ENCODE data around the gene GABRB2. TPM values are rescaled to one million over a fixed set of nuclear protein-coding genes. Genes with fewer than 3 reads are reported as not detected.
"Not testable (repeated sequence)": the region's sequence is repeated elsewhere in the genome, so short reads cannot be mapped to it uniquely, and the experiment has no call there.

Gene GABRB2
- total RNA-seq, 1 donor from 2014 or later: 0.21 TPM

DNA sequence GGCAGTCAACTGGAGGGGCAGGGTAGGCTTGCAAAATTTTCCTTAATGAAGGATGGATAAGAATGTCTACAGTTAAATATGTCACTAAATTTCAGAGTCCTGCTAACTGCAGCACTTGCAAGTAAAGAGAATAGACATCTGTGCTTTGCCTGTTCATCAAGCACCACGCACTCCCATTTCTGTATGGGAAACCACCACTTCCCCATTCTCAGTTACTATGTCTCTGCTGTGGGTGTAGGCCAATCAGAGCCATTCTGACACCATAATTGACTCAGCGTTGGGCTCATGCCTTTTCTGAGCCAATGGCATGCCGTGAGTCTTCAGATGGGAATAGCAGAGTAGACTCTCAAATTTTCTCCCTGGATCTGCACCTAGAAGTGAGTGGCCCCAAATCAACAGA lies 247.5 kb downstream of the GABRB2 start:
- H3K36me3 Mint-ChIP-seq (ENCODE audit: low read depth): no peaks in the 10 kb centered on the region

DNA sequence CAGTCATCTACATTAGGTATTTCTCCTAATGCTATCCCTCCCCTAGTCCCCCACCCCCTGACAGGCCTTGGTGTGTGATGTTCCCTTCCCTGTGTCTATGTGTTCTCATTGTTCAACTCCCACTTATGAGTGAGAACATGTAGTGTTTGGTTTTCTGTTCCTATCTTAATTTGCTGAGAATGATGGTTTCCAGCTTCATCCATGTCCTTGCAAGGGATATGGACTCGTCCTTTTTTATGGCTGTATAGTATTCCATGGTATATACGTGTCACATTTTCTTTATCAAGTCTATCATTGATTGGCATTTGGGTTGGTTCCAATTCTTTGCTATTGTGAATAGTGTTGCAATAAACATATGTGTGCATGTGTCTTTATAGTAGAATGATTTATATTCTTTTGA lies 249.1 kb downstream of the GABRB2 start:
- not testable (repeated sequence) for H3K27ac Mint-ChIP-seq (ENCODE audit: unreplicated experiment); H3K4me1 Mint-ChIP-seq; H3K4me3 Mint-ChIP-seq; H3K36me3 Mint-ChIP-seq (ENCODE audit: low read depth); DNase-seq (ENCODE audit: low read depth, low spot score); H3K27me3 Mint-ChIP-seq (ENCODE audit: low read depth); H3K9me3 Mint-ChIP-seq

More for the DNA sequence above, 247.5 kb downstream of the GABRB2 start:
- no peak overlapping the region for H3K27ac Mint-ChIP-seq (ENCODE audit: unreplicated experiment)
- TF ChIP-seq, protein P1, sequence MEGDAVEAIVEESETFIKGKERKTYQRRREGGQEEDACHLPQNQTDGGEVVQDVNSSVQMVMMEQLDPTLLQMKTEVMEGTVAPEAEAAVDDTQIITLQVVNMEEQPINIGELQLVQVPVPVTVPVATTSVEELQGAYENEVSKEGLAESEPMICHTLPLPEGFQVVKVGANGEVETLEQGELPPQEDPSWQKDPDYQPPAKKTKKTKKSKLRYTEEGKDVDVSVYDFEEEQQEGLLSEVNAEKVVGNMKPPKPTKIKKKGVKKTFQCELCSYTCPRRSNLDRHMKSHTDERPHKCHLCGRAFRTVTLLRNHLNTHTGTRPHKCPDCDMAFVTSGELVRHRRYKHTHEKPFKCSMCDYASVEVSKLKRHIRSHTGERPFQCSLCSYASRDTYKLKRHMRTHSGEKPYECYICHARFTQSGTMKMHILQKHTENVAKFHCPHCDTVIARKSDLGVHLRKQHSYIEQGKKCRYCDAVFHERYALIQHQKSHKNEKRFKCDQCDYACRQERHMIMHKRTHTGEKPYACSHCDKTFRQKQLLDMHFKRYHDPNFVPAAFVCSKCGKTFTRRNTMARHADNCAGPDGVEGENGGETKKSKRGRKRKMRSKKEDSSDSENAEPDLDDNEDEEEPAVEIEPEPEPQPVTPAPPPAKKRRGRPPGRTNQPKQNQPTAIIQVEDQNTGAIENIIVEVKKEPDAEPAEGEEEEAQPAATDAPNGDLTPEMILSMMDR (conservative IDR thresholded peaks at IDR 0.05): no peak
- peaks cover 2% of the 10 kb centered on the region for H3K9me3 Mint-ChIP-seq
- H3K4me3 Mint-ChIP-seq: no peak overlapping the region
- H3K27me3 Mint-ChIP-seq (ENCODE audit: low read depth): no peaks in the 10 kb centered on the region
- no peaks in the 10 kb centered on the region for H3K4me1 Mint-ChIP-seq
- DNase-seq (ENCODE audit: low read depth, low spot score): no peak

DNA sequence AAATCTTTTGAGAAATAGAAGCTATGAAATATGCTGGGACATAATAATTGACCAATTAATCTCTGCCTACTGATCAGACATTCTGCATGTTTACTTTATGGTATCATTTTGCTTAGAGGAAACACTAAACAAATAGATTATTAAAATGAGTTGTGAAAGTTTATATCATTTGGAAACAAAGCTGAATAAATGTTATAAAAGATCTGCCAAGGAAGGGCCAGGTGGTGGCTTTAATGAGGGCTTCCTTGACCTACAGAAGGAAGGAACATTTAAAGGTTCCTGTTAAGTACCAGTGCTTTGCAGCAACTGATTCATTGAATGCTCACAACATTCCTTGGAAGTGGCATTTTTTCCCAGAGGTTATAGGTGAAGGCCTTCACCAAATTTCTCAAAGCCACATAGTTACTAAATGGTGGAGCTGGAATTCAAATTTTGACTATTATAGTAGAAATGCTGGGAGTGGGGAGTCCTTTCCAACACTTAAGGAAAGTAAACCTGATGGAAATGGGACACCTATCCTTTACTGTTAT lies 250.7 kb downstream of the GABRB2 start:
- peaks cover 2% of the 10 kb centered on the region for H3K9me3 Mint-ChIP-seq
- H3K36me3 Mint-ChIP-seq (ENCODE audit: low read depth): no peaks in the 10 kb centered on the region
- TF ChIP-seq, protein P1 (conservative IDR thresholded peaks at IDR 0.05): no peak
- DNase-seq (ENCODE audit: low read depth, low spot score): no peak
- no peaks in the 10 kb centered on the region for H3K27me3 Mint-ChIP-seq (ENCODE audit: low read depth)
- no peak overlapping the region for H3K27ac Mint-ChIP-seq (ENCODE audit: unreplicated experiment)
- no peak overlapping the region for H3K4me3 Mint-ChIP-seq
- H3K4me1 Mint-ChIP-seq: no peaks in the 10 kb centered on the region

DNA sequence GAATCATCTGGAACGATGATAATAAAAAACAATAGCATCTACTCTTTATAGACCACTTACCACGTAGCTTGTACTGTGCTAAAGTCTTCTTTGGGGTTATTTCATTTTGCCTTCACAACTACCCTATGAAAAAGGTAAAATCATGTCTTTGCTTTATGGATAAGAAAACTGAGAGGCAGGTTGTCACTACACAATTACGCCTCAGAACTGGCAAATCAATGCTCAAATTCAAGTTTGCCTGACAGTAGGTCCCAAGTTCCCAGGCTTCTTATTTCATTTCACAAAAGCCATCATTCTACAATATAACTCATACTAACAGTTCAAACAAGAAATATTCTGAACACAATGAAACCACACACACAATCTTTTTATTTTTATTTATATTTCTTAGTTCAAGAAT lies 258.5 kb downstream of the GABRB2 start:
- DNase-seq (ENCODE audit: low read depth, low spot score): no peak
- H3K27ac Mint-ChIP-seq (ENCODE audit: unreplicated experiment): no peak overlapping the region
- H3K9me3 Mint-ChIP-seq: no peaks in the 10 kb centered on the region
- H3K27me3 Mint-ChIP-seq (ENCODE audit: low read depth): no peaks in the 10 kb centered on the region
- H3K4me3 Mint-ChIP-seq: no peak overlapping the region
- H3K36me3 Mint-ChIP-seq (ENCODE audit: low read depth): no peaks in the 10 kb centered on the region
- TF ChIP-seq, protein P1 (conservative IDR thresholded peaks at IDR 0.05): no peak
- no peaks in the 10 kb centered on the region for H3K4me1 Mint-ChIP-seq

DNA sequence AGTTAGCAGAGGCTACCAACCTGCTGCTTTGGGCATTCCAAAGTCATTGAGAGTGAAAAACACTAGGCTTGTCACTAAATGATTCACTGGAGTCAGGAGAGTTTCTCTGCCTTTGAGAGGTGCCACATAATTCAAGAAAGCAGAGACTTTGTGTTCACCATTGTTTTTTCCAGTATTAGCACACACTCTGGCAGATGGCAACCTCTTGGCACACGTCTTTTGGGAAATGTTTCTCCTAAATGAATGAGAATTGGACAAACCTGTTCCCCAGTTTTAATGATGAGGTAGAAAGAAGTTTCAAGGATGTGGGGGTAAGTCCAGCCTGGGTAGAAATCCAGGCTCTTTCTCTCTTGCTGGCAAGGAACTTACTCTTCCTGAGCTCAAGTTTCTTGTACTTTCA lies 259.1 kb downstream of the GABRB2 start:
- Mint-ChIP-seq H3K27me3 (ENCODE audit: low read depth) (no peaks in the 10 kb centered on the region), H3K27ac (ENCODE audit: unreplicated experiment) (no peak overlapping the region), H3K36me3 (ENCODE audit: low read depth) (no peaks in the 10 kb centered on the region), H3K4me1 (no peaks in the 10 kb centered on the region), H3K4me3 (no peak overlapping the region), H3K9me3 (no peaks in the 10 kb centered on the region)
- no peak for DNase-seq (ENCODE audit: low read depth, low spot score)
- TF ChIP-seq, protein P1 (conservative IDR thresholded peaks at IDR 0.05): no peak

DNA sequence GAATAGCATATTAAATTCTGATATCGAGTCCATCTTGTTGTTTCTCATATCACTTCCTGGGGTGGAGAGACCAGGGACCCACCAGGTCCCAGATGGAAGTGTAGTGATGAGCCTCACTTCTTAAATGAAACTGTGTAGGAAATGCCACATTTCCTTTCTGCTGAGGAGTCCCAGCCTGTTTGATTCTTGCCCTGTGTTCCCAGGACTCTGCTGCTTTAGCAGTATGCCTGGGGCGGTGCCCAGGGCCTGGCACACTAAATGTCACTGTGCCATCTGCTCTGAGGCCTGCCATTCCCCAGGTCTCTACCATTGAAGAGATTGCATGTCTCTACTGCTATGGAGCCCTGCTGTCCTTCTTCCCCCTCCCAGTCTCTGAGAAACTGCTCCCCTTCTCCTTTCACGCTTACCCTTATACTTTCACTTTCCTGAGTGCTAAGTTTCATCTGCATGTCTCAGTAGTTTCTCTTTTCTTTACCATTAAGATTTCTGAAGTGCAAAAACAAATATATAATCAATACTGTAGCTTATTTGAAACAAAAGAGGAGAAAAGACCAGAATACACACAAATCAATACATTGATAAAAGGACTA lies 260.4 kb downstream of the GABRB2 start:
- no peaks in the 10 kb centered on the region for H3K27me3 Mint-ChIP-seq (ENCODE audit: low read depth)
- H3K4me3 Mint-ChIP-seq: no peak overlapping the region
- TF ChIP-seq, protein P1 (conservative IDR thresholded peaks at IDR 0.05): no peak
- no peak overlapping the region for H3K27ac Mint-ChIP-seq (ENCODE audit: unreplicated experiment)
- H3K9me3 Mint-ChIP-seq: no peaks in the 10 kb centered on the region
- no peaks in the 10 kb centered on the region for H3K36me3 Mint-ChIP-seq (ENCODE audit: low read depth)
- no peak for DNase-seq (ENCODE audit: low read depth, low spot score)
- H3K4me1 Mint-ChIP-seq: no peaks in the 10 kb centered on the region
